Activated naive CD4-positive, alpha-beta T cell treated with anti-CD3 and anti-CD28 coated beads, Interleukin-2, amount 50 U/mL, for 16 hours (primary cell): ENCODE measurements around the gene DUS1L.

Experiments used
- DNase-seq: peaks from one replicate; pipeline ENCODE4 v3.0.0-alpha.2; 2020

The DUS1L gene

DNA sequence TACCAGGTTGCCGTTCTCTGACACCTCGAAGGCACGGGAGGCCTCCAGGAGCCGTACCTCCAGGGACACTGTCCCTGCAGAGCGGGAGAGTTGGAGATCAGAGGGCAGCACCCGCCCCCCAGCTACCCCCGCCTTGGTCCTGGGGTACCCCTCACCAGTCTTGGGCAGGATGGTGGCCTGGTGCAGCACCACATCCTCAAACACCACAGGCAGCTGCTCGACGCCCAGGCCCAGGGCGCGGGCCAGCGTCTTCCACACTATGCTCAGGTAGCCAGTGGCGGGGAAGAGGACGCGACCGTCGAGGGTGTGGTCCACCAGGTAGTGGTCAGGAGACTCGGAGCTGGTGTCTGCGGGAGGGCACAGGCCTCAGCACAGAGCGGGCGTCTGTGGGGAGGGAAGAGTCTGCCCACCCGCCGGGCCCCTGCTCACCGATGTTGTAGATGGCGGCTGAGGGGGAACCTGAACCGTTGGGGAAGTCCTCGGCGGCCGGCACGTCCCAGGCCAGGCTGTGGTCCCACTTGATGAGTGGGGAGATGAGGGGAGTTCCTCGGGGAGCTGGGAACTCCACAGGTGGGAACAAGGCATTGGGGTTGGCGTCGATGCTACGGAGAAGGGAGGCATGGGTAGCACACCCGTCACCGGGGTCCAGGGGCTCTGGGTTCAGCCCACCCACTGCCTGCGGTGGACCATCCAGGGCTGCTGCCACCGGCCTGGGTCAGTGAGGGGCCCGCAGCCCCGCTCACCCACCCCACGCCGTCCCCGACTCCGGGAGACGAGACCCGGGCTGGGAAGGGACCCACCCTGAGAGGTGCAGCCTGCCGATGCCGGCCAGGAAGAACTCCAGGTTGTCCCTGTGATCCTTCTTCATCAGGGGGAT is 22.6 kb upstream of the DUS1L start:
- DNase-seq: no peak

DNA sequence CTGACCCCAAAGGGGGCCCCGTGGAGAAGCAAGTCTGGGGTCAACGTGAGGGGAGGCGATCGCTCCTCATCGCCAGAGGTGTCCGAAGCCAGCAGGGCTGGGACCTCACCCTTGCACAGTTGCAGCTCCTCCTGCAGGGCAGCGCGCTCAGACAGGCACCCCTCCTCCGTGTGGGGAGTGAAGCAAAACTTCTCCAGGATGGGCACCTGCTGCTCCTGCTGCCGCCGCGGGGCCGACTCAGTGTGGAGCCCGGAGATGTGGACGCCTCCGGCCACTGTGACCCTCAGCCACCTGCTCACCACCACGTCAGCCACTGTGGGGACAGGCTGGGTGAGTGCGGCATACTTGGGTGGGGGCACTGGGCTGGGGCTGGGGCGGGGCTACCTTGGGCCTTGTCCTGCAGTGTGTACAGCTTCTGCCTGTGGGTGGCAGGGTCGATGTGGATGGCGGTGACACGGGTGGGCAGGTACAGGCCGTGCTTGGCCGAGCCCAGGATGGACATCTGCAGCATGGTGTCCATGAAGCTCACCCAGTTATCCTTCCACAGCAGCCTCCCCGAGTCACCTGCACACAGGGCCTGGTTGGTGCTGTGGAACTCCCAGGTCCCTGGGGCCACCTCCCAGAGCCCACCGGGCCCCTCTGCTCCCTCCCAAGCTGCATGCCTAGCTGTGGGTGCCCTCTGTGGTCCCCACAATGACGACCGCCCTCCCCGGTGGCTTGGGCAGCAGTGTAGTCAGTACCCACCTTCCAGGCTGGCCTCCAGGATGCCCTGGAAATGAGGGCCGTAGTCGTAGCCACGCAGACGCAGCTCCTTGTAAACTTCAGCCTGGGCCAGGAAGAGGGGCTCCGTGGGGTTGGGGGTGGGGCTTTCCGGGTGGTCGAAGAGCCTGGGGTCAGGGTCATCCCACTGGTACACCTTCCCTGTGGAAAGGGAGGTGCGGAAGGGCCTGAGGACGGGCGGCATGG is 21.6 kb upstream of the DUS1L start:
- DNase-seq: no peak

DNA sequence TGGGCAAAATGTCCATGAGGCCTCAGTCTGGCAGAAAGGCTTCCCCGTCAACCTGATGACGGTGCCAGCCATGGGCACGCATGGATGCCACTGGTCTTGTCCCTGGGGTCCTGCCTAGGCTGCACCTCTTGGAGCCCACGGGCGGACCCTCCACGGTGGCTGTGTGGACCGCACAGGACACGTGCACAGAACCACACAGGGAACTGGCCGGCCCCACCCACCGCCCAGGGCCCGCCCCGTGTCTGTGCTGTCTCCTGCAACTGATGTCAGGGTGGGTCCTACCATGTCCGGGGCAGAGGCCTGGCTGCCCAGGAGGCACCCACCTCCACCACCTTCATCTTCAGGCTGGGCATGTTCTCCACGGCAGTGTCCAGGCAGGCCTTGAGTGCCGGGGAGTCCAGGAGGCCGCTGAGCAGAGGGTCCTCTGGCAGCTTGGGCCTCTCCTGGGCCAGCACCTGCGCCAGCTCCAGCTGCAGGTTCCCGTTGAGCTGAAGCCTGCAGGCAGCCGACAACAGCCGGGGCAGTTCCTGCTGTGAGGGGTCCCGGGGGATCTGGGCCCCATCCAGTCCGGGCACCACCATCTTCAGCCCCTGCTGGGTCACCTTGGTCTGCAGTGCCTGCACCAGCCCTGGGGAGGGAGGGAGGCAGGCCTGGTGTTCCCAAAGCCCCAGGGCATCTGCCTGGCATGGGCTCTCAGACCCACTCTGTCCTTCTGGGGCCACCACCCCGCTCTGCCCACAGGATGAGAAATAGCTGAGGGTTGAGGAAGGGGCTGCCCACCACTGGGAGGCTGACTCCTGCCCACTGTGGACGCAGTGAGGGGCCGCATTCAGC is 20.5 kb upstream of the DUS1L start:
- no peak for DNase-seq

DNA sequence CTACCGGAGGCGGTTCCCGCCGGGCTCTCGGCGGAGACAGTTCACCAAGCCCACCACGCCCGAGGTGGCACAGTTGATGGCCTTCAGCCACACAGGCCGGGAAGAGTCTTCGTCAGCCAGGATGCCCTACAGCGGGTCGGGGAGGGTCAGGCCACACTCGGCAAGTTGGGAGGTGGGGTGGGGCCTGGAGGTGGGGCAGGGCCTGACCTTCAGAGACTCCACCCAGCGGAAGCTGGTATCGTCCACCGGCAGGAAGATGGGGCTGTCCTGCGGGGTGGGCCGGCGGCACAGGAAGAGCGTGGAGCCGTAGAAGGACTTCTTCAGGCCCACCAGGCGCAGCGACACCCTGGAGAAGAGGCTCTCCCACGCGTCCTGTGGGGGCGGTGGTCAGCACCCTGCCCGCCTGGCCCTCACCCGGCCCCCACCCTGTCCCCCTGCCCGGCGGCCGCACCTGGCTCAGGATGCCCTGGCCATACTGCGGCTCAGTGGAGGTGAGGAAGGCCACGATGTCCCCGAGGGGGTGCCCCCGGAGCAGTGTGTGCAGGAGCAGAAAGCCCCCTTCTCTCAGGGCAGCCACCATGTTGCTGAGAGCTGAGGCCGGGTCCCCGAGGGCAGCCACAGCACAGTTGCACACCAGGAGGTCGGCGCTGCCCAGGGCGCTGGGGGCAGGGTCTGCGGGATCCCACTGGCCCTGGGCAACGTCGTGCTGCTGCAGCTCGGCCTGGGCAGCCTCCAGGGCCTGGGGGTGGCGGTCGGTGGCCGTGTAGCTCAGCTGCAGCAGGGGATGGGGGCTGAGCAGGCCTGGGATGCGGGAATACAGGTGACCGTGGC is 19.6 kb upstream of the DUS1L start:
- DNase-seq: no peak

DNA sequence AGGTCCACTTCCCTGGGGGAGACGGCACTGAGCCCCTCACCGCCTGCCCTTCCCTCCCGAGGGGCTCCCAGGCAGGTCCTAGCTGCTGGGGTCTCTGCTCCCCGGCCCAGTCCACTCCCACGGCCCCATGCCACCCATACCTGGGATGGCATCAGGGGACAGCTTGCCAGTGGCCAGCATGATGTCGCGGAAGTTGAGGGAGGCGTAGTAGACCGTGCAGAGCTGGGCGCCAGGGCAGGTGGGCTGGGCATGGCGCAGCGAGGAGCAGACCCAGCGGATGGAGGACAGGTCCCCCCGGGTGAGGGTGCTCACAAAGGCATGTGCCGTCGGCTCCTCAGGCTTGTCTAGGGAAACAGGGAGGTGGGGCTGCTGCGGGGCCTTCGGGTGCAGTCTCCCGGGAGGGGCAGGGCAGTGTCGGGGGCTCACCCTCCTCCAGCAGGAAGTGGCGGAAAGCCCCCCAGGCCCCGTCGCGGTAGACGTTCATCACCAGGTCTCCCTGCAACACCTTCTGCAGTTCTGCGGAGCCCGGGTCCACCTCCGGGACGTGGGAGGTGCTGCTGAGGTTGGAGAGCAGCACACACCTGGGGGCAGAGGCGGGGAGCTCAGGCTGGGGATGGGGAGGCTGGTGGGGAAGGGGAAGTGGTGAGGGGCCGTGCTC is 18.9 kb upstream of the DUS1L start:
- DNase-seq: no peak

DNA sequence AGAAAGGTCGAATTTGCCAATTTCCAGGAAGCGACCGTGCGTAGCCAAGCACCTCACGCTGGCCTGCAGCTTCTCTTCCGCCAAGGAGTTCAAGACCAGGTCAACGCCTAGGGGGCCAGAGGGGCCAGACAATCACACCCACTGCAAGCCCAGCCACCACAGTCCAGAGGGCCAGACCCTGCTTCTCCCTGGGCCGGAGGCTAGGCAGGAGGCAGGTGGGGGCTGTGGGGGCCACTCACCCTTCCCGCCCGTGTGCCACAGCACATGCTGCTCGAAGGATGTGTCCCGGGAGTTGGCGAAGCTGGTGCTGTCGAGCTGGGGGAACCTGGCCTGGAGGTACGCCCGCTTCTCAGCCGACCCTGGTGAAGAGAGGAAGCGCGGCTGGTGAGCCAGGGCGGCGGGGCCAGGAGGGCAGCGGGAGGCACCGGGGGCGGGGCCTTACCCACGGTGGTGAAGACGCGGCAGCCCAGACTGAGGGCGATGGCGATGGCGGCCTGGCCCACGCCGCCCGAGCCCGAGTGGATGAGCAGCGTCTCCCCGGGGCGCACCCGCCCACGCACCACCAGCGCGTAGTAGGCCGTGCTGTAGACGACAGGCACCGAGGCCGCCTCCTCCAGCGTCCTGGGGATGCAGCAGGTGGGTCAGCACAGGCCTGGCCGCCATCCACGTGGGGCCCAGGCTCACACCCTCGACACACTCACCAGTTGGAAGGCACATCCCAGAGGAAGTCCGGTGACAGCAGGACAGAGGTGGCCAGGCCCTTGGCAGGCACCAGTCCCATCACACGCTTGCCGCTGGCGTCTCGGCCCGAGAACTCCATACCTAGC is 18.1 kb upstream of the DUS1L start:
- DNase-seq: no peak

DNA sequence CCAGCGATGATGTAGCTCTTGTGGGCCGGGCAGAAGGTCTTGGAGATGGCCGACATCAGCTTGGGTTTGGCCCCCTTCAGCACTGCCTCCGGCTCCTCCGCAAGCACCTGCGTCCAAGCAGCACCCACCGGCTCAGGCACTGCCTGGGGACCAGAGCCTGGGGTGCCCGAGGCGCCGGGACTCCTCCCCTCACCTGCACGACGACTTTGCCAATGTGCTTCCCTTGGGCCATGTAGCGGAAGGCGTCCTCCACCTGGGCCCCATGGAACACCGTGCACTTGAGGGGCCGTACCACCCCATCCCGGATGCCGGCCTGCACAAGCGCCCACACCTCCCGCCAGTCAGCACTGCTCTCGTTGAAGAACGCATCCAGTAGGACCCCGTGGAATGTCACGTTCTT is 17.4 kb upstream of the DUS1L start:
- DNase-seq: no peak

DNA sequence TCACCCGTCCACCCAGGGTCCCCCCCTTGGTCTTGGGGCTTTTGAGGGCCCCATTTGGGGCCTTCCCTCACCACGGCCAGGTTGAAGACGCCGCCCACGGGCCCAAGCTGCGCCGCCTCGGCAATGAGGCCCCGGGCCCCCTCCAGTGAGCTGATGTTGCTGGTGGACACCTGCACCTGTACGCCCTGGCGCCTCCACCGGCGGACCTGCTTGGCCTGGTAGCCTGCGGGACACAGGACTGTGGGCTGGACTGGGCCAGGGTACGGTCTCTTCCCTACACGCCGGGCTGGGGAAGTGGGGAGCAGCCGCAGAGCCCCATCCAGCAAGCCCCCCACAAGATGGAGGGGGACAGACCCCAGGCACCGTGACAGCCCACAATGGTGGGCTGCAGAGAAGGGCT is 16.9 kb upstream of the DUS1L start:
- DNase-seq: no peak

DNA sequence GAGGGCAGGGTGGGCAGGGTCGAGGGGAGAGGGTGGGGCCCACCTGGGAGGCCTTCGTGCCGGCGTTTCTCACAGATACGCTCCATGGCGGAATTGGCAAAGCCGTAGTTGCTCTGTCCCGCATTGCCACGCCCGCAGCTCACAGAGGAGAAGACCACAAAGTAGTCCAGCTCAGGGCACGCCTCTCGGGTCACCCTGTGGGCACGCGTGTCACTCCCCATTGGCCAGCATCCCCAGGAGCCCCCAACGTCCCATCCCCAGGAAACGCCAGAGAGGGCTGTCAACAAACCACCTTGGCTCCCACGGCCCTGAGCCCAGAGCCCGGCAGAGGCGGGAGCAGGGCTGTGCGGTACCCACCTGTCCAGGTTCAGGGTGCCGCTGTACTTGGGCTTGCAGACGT is 16.4 kb upstream of the DUS1L start:
- DNase-seq: no peak

DNA sequence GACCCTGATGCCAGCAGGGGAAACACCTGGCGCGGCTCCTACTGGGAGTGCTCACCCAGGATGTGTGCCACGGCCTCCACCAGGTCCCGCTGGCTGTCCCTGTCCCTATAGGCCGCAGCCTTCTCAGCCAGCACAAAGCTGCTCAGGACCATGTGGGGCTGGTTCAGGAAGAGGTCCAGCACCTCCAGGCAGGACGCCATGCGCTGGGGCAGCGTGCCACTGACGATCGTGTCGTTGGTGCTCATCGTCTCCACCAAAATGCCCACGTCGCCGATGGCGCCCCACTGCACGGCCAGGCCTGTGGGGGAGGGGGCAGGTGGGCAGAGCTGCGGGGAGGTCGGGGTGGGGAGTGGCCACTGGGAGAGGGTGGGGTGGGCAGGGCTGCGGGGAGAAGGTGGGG is 15.9 kb upstream of the DUS1L start:
- no peak for DNase-seq

DNA sequence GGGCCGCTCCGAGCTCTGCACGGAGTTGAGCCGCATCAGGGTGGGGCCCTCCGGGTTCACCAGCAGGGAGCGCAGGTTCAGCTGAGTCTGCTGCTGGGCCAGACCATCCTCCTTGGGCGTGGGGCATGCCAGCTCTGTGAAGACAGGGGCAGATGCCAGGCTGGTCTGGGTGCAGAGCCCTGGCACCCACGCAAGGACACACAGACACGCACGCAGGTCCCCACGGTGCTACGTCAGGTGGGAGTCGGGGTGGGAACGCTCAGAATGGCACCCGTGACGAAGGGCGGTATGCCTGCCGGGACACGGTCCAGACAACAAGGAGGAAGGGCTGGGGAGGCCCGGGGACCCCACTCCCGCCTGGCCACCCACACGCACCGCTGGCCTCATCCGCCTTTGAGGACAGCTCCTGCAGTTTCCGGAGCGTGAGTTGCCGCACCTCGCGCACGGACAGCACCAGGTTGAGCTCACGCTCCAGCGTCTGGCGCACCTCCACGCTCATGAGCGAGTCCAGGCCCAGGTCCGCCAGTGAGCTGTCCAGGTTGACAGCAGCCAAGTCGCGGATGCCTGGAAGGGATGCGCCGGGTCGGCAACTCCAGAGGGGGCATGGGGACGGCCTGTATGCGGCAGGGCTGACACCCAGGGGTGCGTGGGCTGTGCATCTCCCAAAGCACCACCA is 15.3 kb upstream of the DUS1L start:
- DNase-seq: no peak

DNA sequence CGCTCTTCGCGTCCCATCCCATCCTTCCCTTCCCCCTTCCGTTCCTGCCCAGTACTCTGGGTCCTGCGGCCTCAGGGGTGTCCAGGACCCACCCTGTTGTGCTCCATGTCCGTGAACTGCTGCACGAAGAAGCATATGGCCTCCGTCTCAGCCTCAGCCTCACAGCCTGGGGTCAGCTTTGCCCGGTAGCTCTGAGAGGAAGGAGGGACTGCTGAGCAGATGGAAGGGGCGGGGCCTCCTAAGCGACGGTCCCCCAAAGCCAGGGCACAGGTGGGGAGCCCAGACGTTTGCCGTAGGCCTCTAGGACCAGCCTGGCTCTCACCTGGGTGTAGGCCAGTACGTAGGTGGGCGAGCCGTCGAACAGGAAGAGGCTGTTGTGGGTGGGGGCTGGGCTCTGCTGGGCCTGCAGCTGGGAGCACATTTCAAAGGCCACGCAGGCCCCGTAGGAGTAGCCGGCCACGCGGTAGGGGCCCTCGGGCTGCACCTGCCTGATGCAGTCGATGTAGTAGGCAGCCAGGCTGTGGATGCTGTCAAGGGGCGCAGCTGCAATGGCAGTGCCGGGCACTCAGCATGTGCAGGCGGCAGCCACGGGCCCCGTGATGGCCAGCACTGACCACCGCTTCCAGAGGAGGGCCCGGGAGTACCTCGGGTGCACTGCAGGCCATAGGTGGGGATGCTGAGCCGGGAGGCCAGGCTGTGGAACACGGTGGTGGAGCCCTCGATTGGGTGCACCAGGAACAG is 14.6 kb upstream of the DUS1L start:
- DNase-seq: no peak

DNA sequence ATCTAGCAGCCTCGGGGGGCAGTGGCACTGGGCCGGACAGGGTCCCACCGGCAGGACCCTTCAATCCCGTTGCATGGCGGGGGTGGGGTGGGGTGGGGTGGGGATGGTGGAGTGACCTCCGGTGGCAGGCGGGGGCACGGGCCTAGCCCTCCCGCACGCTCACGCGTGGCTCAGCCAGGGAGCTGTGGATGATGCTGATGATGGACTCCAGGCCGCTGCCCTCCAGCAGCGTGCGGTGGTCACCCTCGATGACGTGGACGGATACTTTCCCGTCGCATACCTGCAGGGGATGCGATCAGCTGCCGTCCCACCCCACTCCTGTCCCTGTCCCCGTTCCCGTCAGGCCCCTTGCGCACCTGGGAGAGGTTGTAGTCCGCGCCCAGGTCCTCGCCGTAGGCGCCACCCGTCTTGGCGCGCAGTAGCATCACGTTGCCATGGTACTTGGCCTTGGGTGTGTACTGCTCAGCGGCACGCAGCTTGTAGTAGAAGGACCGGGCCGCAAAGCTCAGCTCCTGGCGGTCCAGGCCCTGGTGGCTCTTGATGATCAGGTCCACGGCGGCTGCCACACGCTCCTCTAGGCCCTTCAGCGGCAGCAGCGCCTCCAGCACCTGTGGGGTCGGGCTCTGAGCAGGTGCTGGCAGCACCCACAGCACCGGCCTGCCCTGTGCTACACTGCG is 13.5 kb upstream of the DUS1L start:
- DNase-seq: no peak

DNA sequence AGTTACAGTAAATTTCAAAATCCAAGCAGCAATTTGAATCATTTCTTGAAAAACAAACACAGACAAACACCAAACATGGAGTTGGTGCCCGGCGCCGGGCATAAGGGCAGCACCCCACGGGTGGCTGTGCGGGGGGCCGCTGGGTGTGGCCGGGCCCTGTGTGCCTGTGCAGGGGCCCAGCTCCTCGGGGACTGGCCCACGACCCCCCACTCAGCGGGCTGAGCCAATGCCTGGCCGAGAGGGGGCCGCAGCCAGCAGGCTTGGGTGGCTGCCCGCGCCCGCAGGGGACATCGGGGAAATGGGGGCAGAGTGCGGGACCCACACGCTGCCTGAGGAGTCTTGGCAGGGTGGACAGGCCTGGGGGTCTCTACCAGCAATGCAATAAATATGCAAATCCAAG is 12.8 kb upstream of the DUS1L start:
- no peak for DNase-seq

DNA sequence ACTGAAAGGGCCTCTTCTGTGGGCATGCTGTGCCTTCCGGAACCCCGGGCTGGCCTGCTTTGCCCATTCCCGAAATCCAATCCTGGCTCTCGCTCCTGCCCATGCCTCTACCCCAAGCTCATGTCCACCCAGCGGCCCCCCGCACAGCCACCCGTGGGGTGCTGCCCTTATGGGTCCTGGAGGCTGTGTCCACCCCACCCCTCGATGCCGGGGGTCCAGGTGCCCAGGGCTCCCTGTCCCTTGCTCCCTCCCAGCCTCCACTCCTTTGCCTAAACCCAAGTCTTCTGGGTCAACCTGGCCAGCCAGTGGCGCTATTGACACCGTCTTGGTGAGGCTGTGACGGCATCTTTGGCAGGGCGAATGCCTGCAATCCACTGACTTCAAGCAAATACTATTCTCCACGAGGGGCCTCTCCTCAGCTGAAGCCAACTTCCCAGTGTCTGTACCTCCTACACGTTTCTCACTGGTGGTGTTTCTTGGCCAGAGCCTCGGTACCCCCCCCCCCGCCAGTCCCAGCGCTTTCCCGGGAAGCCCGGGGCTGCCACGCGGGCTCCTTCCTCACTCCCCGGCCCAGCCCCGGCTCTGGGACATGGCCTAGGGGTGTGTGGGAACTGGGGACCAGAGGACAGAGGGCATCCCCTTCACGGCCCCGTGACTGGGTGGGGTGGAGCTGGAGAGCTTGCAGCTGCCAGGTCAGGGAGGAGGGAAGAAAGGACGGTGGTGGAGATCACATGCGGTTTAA is 12.2 kb upstream of the DUS1L start:
- no peak for DNase-seq

DNA sequence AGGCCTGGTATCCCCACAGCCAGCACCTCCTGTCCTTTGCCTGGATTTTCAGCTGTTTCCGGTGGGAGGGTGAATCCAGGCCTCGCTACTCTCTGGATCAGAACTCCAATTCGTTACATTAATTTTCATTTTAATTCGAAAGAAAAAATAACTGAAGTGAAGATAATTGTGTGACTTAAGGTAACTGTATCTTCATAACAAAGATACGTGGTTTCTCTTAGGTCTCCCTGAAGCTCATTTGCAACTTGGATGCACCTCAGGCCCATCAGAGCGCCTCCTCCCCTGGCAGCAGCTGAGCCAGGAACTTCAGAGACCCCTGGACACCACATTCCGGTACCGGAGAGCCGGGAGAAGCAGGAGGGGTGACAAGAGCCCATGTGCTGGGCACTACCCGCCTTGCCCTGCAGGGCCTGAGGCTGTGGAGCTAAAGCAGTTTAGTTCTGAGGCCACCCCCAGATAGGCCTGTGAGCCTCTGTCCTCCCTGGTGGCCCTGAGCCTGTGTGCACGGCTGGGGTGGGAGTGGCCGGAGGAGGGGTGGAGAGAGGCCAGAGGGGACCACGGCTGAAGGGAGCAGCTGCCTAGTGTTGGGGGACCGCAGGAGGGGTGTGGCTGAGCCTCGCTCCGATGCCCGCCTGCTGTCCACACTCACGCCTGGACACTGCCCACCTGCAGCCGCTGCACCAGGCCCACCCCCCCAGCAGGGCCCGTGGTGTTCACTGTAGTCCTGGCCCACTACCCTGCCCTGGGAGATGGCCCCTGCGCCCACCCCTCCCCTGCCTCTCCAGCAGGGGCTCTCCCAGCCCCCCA is 11.4 kb upstream of the DUS1L start:
- DNase-seq: no peak
